ENCODE measurements around the gene GPNMB.
"Not testable (repeated sequence)": the region's sequence is repeated elsewhere in the genome, so short reads cannot be mapped to it uniquely, and the experiment has no call there.

Gene GPNMB
- 0.13 to 0.62 reads per million in 2 donors for total RNA-seq

- DNase-seq: no peak
Observed at GRCh38 chr7:23246555-23246954, at the start of gene GPNMB. Gene GPNMB, plus strand, starts transcription at chr7:23246775. Its CDS starts 83 bp downstream, at chr7:23246858.

GRCh38 chr7:23197745-23198144 lies 48.8 kb upstream of the GPNMB start:
- not testable (repeated sequence) for DNase-seq

- no peak for DNase-seq
Observed at GRCh38 chr7:23200331-23200730, 46.2 kb upstream of the GPNMB start.

- no peak for DNase-seq
Observed at GRCh38 chr7:23204241-23204640, 42.3 kb upstream of the GPNMB start.

- no peak for DNase-seq
Observed at GRCh38 chr7:23205577-23205908, 41.0 kb upstream of the GPNMB start.

GRCh38 chr7:23205909-23206767 lies 40.4 kb upstream of the GPNMB start:
- no peak for DNase-seq

- no peak for DNase-seq
Observed at GRCh38 chr7:23207021-23207420, 39.6 kb upstream of the GPNMB start.

- no peak for DNase-seq
Observed at GRCh38 chr7:23207884-23208283, 38.7 kb upstream of the GPNMB start.

- DNase-seq: no peak
Observed at GRCh38 chr7:23208316-23208715, 38.3 kb upstream of the GPNMB start.

GRCh38 chr7:23210506-23210905 lies 36.1 kb upstream of the GPNMB start:
- no peak for DNase-seq

- DNase-seq: no peak
Observed at GRCh38 chr7:23211589-23211988, 35.0 kb upstream of the GPNMB start.

- DNase-seq: no peak
Observed at GRCh38 chr7:23212395-23212794, 34.2 kb upstream of the GPNMB start.

- no peak for DNase-seq
Observed at GRCh38 chr7:23212841-23213240, 33.7 kb upstream of the GPNMB start.

- DNase-seq: no peak
Observed at GRCh38 chr7:23213755-23214154, 32.8 kb upstream of the GPNMB start.

GRCh38 chr7:23214423-23214822 lies 32.2 kb upstream of the GPNMB start:
- DNase-seq: no peak

- no peak for DNase-seq
Observed at GRCh38 chr7:23214938-23215337, 31.6 kb upstream of the GPNMB start.

- no peak for DNase-seq
Observed at GRCh38 chr7:23216021-23216420, 30.6 kb upstream of the GPNMB start.

- no peak for DNase-seq
Observed at GRCh38 chr7:23218196-23218595, 28.4 kb upstream of the GPNMB start.

GRCh38 chr7:23220690-23221305 lies 25.8 kb upstream of the GPNMB start:
- no peak for DNase-seq

- no peak for DNase-seq
Observed at GRCh38 chr7:23222439-23223030, 24.0 kb upstream of the GPNMB start.

- not testable (repeated sequence) for DNase-seq
Observed at GRCh38 chr7:23224364-23224763, 22.2 kb upstream of the GPNMB start.

GRCh38 chr7:23226844-23227450 lies 19.6 kb upstream of the GPNMB start:
- no peak for DNase-seq

- DNase-seq: no peak
Observed at GRCh38 chr7:23228412-23228811, 18.2 kb upstream of the GPNMB start.
